HepG2 (cell line): ENCODE results near the gene PDE1C. TPM values are rescaled to one million over a fixed set of nuclear protein-coding genes. Genes with fewer than 3 reads are reported as not detected.
A peak's percentile ranks its signal among the peaks of the same experiment; 100 is the strongest.

Experiments used
- ATAC-seq: fragments of 200-7000 bp; cut with Tn5 transposase; 3 replicates; pipeline ENCODE4 v1.9.1; 2020; ENCODE audit warnings: mild to moderate bottlenecking, moderate library complexity
- BruUV-seq: library from RNA; stranded (reverse); fragments of 400-500 nt; replicated peaks from 2 replicates; lab custom pipeline; 2021; lab: Mats Ljungman, UMichigan
- CTCF ChIA-PET: fragments of 300-600 bp; formaldehyde crosslinking; extraction: SDS; loops from one replicate; lab custom pipeline; 2021; ENCODE audit warnings: low total read pairs, inconsistent platforms, low intra/inter-chr PET ratio; lab: Yijun Ruan, JAX
- POLR2A ChIA-PET: fragments of 350-600 bp; sonication (Branson Sonifier 250); formaldehyde crosslinking; loops from one replicate; lab custom pipeline; 2020; ENCODE audit warnings: antibody characterized with exemption, inconsistent platforms; lab: Yijun Ruan, JAX
- DNase-seq: peaks from one replicate; pipeline ENCODE4 v3.0.0-alpha.2; 2015; ENCODE audit warnings: low spot score
- FAIRE-seq: peaks from 3 replicates; lab custom pipeline; 2011; peaks lifted over from hg19 to GRCh38; lab: Jason Lieb, UNC
- H2AFZ ChIP-seq: one replicate; pipeline ENCODE4 v1.6.1; 2011; ENCODE audit warnings: low read length, inconsistent platforms
- H3K27ac ChIP-seq: fragments of 300-600 bp; 3 replicates; pipeline ENCODE4 v1.8.0; 2011; ENCODE audit warnings: mixed run types, mild to moderate bottlenecking, mixed read lengths, low read length, inconsistent platforms; ENCODE audit not compliant: insufficient read depth; ENCODE audit errors: extremely low read length
- H3K27me3 ChIP-seq, 2 experiments: fragments of 200-600 bp in 1 of 2; 2 replicates in 1 of 2; 3 replicates in 1 of 2; pipeline versions ENCODE4 v1.6.0 to v1.8.0; 2011; ENCODE audit warnings: low read length in 2 of 2, mild to moderate bottlenecking in 2 of 2, moderate library complexity in 2 of 2, inconsistent platforms in 1 of 2; ENCODE audit not compliant: insufficient read depth in 2 of 2, control insufficient read depth in 1 of 2
- H3K36me3 ChIP-seq, 2 experiments: fragments of 200-600 bp in 1 of 2; replicated peaks in 1 of 2; 2 replicates in 1 of 2; 3 replicates in 1 of 2; pipeline versions ENCODE4 v1.5.1 to v1.8.0; 2011; ENCODE audit warnings: low read length in 2 of 2, inconsistent platforms in 1 of 2; ENCODE audit not compliant: insufficient read depth in 2 of 2, control insufficient read depth in 1 of 2
- H3K4me1 ChIP-seq: 2 replicates; pipeline ENCODE4 v1.5.1; 2012; ENCODE audit warnings: low read length, inconsistent platforms; ENCODE audit not compliant: insufficient read depth
- H3K4me2 ChIP-seq: 2 replicates; pipeline ENCODE4 v1.6.0; 2011; ENCODE audit warnings: low read depth, low read length, inconsistent platforms
- H3K4me3 ChIP-seq, 3 experiments: fragments of 200-600 bp in 1 of 3; sonication (generic), shearing (Covaris generic) in 1 of 3; replicated peaks in 1 of 3; 2 replicates each; pipeline ENCODE4 v1.5.1; 2011 to 2016; ENCODE audit warnings: low read length in 3 of 3, inconsistent platforms in 2 of 3, low read depth in 2 of 3, mild to moderate bottlenecking in 2 of 3, control low read depth in 1 of 3, mixed read lengths in 1 of 3; ENCODE audit not compliant: insufficient read depth in 1 of 3
- H3K79me2 ChIP-seq: one replicate; pipeline ENCODE4 v1.6.1; 2011; ENCODE audit warnings: low read length, inconsistent platforms; ENCODE audit not compliant: insufficient read depth
- H3K9ac ChIP-seq: 2 replicates; pipeline ENCODE4 v1.6.0; 2011; ENCODE audit warnings: mild to moderate bottlenecking, low read depth, low read length, inconsistent platforms; ENCODE audit not compliant: insufficient read depth
- H3K9me3 ChIP-seq: 2 replicates; pipeline ENCODE4 v1.5.1; 2012; ENCODE audit warnings: mild to moderate bottlenecking, low read length
- H4K20me1 ChIP-seq: 2 replicates; pipeline ENCODE4 v1.6.0; 2011; ENCODE audit warnings: inconsistent platforms, mild to moderate bottlenecking, low read length, moderate library complexity; ENCODE audit not compliant: insufficient read depth
- FOXM1 ChIP-seq: sonication (generic); formaldehyde crosslinking; IDR thresholded peaks from 2 replicates; pipeline ENCODE4 v1.5.0; 2020; ENCODE audit warnings: missing genetic modification reagents
- GLMP ChIP-seq: sonication (generic); formaldehyde crosslinking; IDR thresholded peaks from 2 replicates; pipeline ENCODE4 v1.9.0; 2021; ENCODE audit warnings: missing genetic modification reagents, mild to moderate bottlenecking, borderline replicate concordance
- MLLT10 ChIP-seq: sonication (generic); formaldehyde crosslinking; IDR thresholded peaks from 2 replicates; pipeline ENCODE4 v1.4.0; 2020; ENCODE audit warnings: missing genetic modification reagents
- NCOA2 ChIP-seq: sonication (generic); formaldehyde crosslinking; IDR thresholded peaks from 2 replicates; pipeline ENCODE4 v1.8.0; 2022; ENCODE audit warnings: inconsistent platforms
- PATZ1 ChIP-seq: sonication (generic); formaldehyde crosslinking; IDR thresholded peaks from 2 replicates; pipeline ENCODE4 v1.4.0; 2020; ENCODE audit warnings: missing genetic modification reagents
- REL ChIP-seq: sonication (generic); formaldehyde crosslinking; conservative IDR thresholded peaks from 2 replicates; pipeline ENCODE4 v1.8.0; 2022; ENCODE audit warnings: mild to moderate bottlenecking, missing genetic modification reagents, moderate library complexity
- SKI ChIP-seq: fragments of 450-650 bp; IDR thresholded peaks from one replicate; pipeline ENCODE4 v1.6.1; 2018; ENCODE audit warnings: mild to moderate bottlenecking; ENCODE audit not compliant: partially characterized antibody
- SMC3 ChIP-seq: IDR thresholded peaks from 2 replicates; pipeline ENCODE4 v1.6.1; 2011; ENCODE audit warnings: low read length, improper control_type of control experiment
- STAG1 ChIP-seq: sonication (generic); formaldehyde crosslinking; IDR thresholded peaks from 2 replicates; pipeline ENCODE4 v1.4.0; 2020; ENCODE audit warnings: missing genetic modification reagents
- ZHX1 ChIP-seq: sonication (generic); formaldehyde crosslinking; IDR thresholded peaks from 2 replicates; pipeline ENCODE4 v1.8.1; 2022; ENCODE audit warnings: low read depth, mild to moderate bottlenecking, missing genetic modification reagents
- ZNF292 ChIP-seq: sonication (generic); formaldehyde crosslinking; IDR thresholded peaks from 2 replicates; pipeline ENCODE4 v1.8.1; 2022; ENCODE audit warnings: mild to moderate bottlenecking, low read depth, missing genetic modification reagents, borderline replicate concordance
- ZNF75D ChIP-seq: sonication (generic); formaldehyde crosslinking; IDR thresholded peaks from 2 replicates; pipeline ENCODE4 v1.8.1; 2023; ENCODE audit warnings: missing genetic modification reagents, mild to moderate bottlenecking, borderline replicate concordance
- WGBS: methylation state at CpG from one replicate; pipeline ENCODE4 v1.1.6; 2017; ENCODE audit warnings: low lambda C conversion rate; 5-methylcytosine and 5-hydroxymethylcytosine counted together
- in situ Hi-C: cut with HindIII; loops from 2 replicates; pipeline ENCODE4 v1.10.0; 2017; ENCODE audit warnings: low pct_unique_long_range_greater_than_20kb; ENCODE audit not compliant: extremely low pct_ligation_motif_present
- intact Hi-C: fragments of 100-400 bp; cut with micrococcal nuclease; formaldehyde crosslinking; loops from one replicate; pipeline ENCODE4 v1.10.0; 2022; ENCODE audit not compliant: unreplicated experiment
- polyA plus RNA-seq, 8 experiments: library from polyadenylated mRNA; depleted of rRNA in 3 of 8; stranded (reverse) in 7 of 8; unstranded in 1 of 8; fragments of >200 nt; fragmentation: Illumina TruSeq in 4 of 8; extraction: Trizol in 4 of 8; gene quantifications; 2 replicates each; pipeline versions ENCODE4 v1.2.1 to v1.2.3, GENCODE V29; 2011 to 2016; ENCODE audit warnings: low read depth in 4 of 8, missing spikeins in 1 of 8, mixed read lengths in 1 of 8; ENCODE audit not compliant: insufficient read depth in 1 of 8
- total RNA-seq, 5 experiments: library from RNA; depleted of rRNA; stranded (reverse); fragments of >200 nt; fragmentation: Illumina TruSeq; extraction: Trizol; gene quantifications; 2 replicates each; pipeline ENCODE4 v1.2.3, GENCODE V29; 2016; ENCODE audit warnings: low read depth in 1 of 5
- TF ChIP-seq, protein P1 (sequence below): sonication (generic); formaldehyde crosslinking; IDR thresholded peaks from 2 replicates; pipeline ENCODE4 v1.5.0; 2020; ENCODE audit warnings: mild to moderate bottlenecking, missing genetic modification reagents, moderate library complexity

Gene PDE1C
- total and polyA plus RNA-seq, 2 of the 13 experiments (the other 11 are each of a cell fraction or from before 2014, with no cell fraction given) = not detected

GRCh38 chr7:31783221-31783620, 287.0 kb downstream of the PDE1C start (continued):
- TF ChIP-seq PATZ1 = no peak
- TF ChIP-seq FOXM1 = no peak
- TF ChIP-seq, all 625 proteins: peak for 0

DNA sequence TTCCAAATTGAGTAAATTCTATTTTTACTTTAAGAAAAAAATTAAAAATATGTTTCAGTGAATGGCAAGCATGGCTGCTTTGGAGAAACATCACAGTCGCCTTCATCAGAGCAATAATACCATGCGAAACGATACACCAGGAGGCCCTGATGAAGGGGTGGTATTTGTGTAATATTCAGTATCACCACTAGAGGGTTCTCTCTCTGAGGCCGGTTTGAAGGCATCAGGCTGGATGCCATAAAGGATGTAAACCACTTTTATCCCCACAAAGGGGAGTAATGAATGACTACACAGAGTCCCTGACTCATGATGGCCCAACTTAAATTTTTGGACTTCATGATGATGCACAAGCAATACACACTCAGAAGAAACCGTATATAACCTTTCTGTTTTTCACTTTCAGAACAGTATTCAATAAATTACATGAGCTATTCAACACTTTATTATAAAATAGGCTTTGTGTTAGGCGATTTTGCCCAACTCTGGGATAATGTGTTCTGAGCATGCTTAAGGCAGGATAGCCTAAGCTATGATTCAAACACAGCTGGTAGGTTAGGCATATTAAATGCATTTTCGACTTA, 287.7 kb downstream of the PDE1C start:
- no TSS peak for BruUV-seq
- 22% methylated on average over 6 of the region's 7 CpGs for WGBS
- POLR2A ChIA-PET = no interaction called here
- no peaks in the 10 kb centered on the region for H3K4me1 ChIP-seq
- in situ Hi-C loops = no loop called here
- no peak overlapping the region for H3K4me2 ChIP-seq
- no peaks in the 10 kb centered on the region for H3K36me3 ChIP-seq
- H4K20me1 ChIP-seq = no peaks in the 10 kb centered on the region
- TF ChIP-seq ZHX1 (CRISPR knock-in tag) (no peak), SMC3 (peak; percentile 55), ZNF292 (CRISPR knock-in tag) (no peak), SKI (no peak), MLLT10 (CRISPR knock-in tag) (no peak), REL (CRISPR knock-in tag) (no peak), ZNF75D (no peak), NCOA2 (CRISPR knock-in tag) (no peak), STAG1 (peak; percentile 47), GLMP (no peak)
- TF ChIP-seq, protein P1, sequence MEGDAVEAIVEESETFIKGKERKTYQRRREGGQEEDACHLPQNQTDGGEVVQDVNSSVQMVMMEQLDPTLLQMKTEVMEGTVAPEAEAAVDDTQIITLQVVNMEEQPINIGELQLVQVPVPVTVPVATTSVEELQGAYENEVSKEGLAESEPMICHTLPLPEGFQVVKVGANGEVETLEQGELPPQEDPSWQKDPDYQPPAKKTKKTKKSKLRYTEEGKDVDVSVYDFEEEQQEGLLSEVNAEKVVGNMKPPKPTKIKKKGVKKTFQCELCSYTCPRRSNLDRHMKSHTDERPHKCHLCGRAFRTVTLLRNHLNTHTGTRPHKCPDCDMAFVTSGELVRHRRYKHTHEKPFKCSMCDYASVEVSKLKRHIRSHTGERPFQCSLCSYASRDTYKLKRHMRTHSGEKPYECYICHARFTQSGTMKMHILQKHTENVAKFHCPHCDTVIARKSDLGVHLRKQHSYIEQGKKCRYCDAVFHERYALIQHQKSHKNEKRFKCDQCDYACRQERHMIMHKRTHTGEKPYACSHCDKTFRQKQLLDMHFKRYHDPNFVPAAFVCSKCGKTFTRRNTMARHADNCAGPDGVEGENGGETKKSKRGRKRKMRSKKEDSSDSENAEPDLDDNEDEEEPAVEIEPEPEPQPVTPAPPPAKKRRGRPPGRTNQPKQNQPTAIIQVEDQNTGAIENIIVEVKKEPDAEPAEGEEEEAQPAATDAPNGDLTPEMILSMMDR (CRISPR knock-in tag) = peak; percentile 64
- TF ChIP-seq, all 625 proteins: peak for 3
- Histone ChIP-seq H2AFZ (no peak overlapping the region), H3K4me3 (no peak overlapping the region), H3K27me3 (0 out of 5 replicates have a peak, but pooled peaks cover 0 to 4% of the 10 kb centered on the region in 2 experiments), H3K9me3 (no peaks in the 10 kb centered on the region), H3K79me2 (no peaks in the 10 kb centered on the region), H3K9ac (no peak overlapping the region), H3K27ac (no peak overlapping the region)
- peak; percentile 47 for DNase-seq
- intact Hi-C loops = loop anchor here (1.0 kb wide), 2 partner anchors 382 to 422 kb away; no protein-coding TSS in a partner anchor
- peak; percentile 93 for ATAC-seq
- FAIRE-seq = peak; percentile 71
- CTCF ChIA-PET = interaction anchor here (1.2 to 1.3 kb wide), 2 partner anchors 422 to 697 kb away, joined by 4 to 5 read pairs; no protein-coding TSS in a partner anchor
